K562 (cell line): ENCODE measurements around the gene WDR46. TPM values are rescaled to one million over a fixed set of nuclear protein-coding genes. Genes with fewer than 3 reads are reported as not detected.

Experiments
- ARID3B ChIP-seq: fragments of 250-450 bp; sonication (Bioruptor Pico); IDR thresholded peaks from 2 replicates; pipeline ENCODE4 v1.4.0; 2020; ENCODE audit warnings: borderline replicate concordance
- ASH1L ChIP-seq: fragments of 450-650 bp; IDR thresholded peaks from 2 replicates; pipeline ENCODE4 v1.6.1; 2018; ENCODE audit warnings: borderline replicate concordance, mild to moderate bottlenecking, low read depth; ENCODE audit not compliant: partially characterized antibody
- BMI1 ChIP-seq: fragments of 150-350 bp; IDR thresholded peaks from 2 replicates; pipeline ENCODE4 v1.6.1; 2014; ENCODE audit warnings: low read length
- CREM ChIP-seq: IDR thresholded peaks from 2 replicates; pipeline ENCODE4 v1.6.1; 2014; ENCODE audit warnings: antibody characterized with exemption, low read depth
- DPF2 ChIP-seq: fragments of 450-650 bp; IDR thresholded peaks from 2 replicates; pipeline ENCODE4 v1.6.1; 2016
- EGR1 ChIP-seq: fragments of 450-650 bp; conservative IDR thresholded peaks from 2 replicates; pipeline ENCODE4 v1.6.1; 2017; ENCODE audit warnings: mild to moderate bottlenecking
- GATAD2A ChIP-seq: fragments of 450-650 bp; IDR thresholded peaks from 2 replicates; pipeline ENCODE4 v1.6.1; 2017
- MCM2 ChIP-seq: fragments of 450-650 bp; IDR thresholded peaks from 2 replicates; pipeline ENCODE4 v1.6.1; 2017; ENCODE audit warnings: low read depth, mild to moderate bottlenecking
- MEIS2 ChIP-seq: fragments of 450-650 bp; IDR thresholded peaks from 2 replicates; pipeline ENCODE4 v1.6.1; 2014; ENCODE audit warnings: mild to moderate bottlenecking; ENCODE audit not compliant: partially characterized antibody
- PML ChIP-seq: IDR thresholded peaks from 2 replicates; pipeline ENCODE4 v1.6.1; 2012; ENCODE audit warnings: low read length, inconsistent platforms
- REST ChIP-seq, 2 experiments: fragments of 450-650 bp; formaldehyde crosslinking in 1 of 2; IDR thresholded peaks; 2 replicates each; pipeline versions ENCODE4 v1.4.0 to v1.6.1; 2014 to 2020; ENCODE audit warnings: mild to moderate bottlenecking in 2 of 2, borderline replicate concordance in 1 of 2, low read depth in 1 of 2
- RFX5 ChIP-seq: IDR thresholded peaks from 2 replicates; pipeline ENCODE4 v1.6.1; 2011; ENCODE audit warnings: low read depth, mild to moderate bottlenecking, improper control_type of control experiment, low read length
- TAF9B ChIP-seq: fragments of 450-650 bp; IDR thresholded peaks from 2 replicates; pipeline ENCODE4 v1.6.1; 2018; ENCODE audit warnings: mild to moderate bottlenecking; ENCODE audit not compliant: partially characterized antibody
- TCF3 ChIP-seq: sonication (generic); formaldehyde crosslinking; IDR thresholded peaks from 2 replicates; pipeline ENCODE4 v1.4.0; 2020; ENCODE audit warnings: mild to moderate bottlenecking, missing genetic modification reagents
- XRCC3 ChIP-seq: fragments of 450-650 bp; IDR thresholded peaks from 2 replicates; pipeline ENCODE4 v1.6.1; 2017; ENCODE audit warnings: mild to moderate bottlenecking, moderate library complexity
- ZFPM2 ChIP-seq: fragments of 250-450 bp; sonication (Bioruptor Pico); IDR thresholded peaks from 2 replicates; pipeline ENCODE4 v1.5.1; 2022; ENCODE audit warnings: mild to moderate bottlenecking
- ZNF311 ChIP-seq: fragments of 250-450 bp; sonication (Bioruptor Pico); IDR thresholded peaks from 2 replicates; pipeline ENCODE4 v1.4.0; 2020; ENCODE audit warnings: mild to moderate bottlenecking, moderate library complexity
- ZNF324 ChIP-seq: fragments of 250-450 bp; sonication (Bioruptor Pico); IDR thresholded peaks from 2 replicates; pipeline ENCODE4 v1.4.0; 2020; ENCODE audit warnings: mild to moderate bottlenecking
- ZNF764 ChIP-seq: fragments of 250-450 bp; sonication (Bioruptor Pico); IDR thresholded peaks from 2 replicates; pipeline ENCODE4 v1.4.0; 2020; ENCODE audit warnings: low read depth, mild to moderate bottlenecking, moderate library complexity
- polyA plus RNA-seq, 8 experiments: library from polyadenylated mRNA; depleted of rRNA in 4 of 8; stranded (reverse) in 5 of 8; unstranded in 3 of 8; fragments of >200 nt; fragmentation: Nextera tagmentation in 2 of 8; fragmentation: Illumina TruSeq in 1 of 8; extraction: Ambion mirVana in 2 of 8; extraction: Trizol in 1 of 8; gene quantifications; 2 replicates each; pipeline versions ENCODE4 v1.2.1 to v1.2.3, GENCODE V29; 2011 to 2014; ENCODE audit warnings: inconsistent platforms in 1 of 8, missing spikeins in 1 of 8
- total RNA-seq, 7 experiments: library from RNA; depleted of rRNA in 6 of 7; stranded (reverse); fragments of >200 nt in 6 of 7; fragmentation: Illumina TruSeq in 2 of 7; extraction: Trizol in 2 of 7; gene quantifications; 2 replicates each; pipeline versions ENCODE4 v1.2.1 to v1.2.3, GENCODE V29; 2011 to 2021; ENCODE audit warnings: low replicate concordance in 1 of 7

WDR46 gene
- total and polyA plus RNA-seq, 9 of the 15 experiments (the other 6 are each of a cell fraction or from before 2014, with no cell fraction given), result 8.9 to 146 (median 93.1) TPM

- TF ChIP-seq REST (IDR thresholded peaks at IDR 0.05; ENCODE audit: borderline replicate concordance) (peak; percentile 48; the same call in 1 of the 2 replicates), REST (CRISPR knock-in tag; IDR thresholded peaks at IDR 0.05; ENCODE audit: low read depth) (no peak), ZNF324 (CRISPR knock-in tag) (no peak), PML (no peak), ZNF311 (no peak), MEIS2 (peak; percentile 8), ARID3B (CRISPR knock-in tag) (no peak), ASH1L (no peak), TAF9B (no peak), XRCC3 (no peak), ZNF764 (CRISPR knock-in tag) (no peak), ZFPM2 (CRISPR knock-in tag) (no peak), CREM (peak; percentile 16; the same call in 1 of the 2 replicates), GATAD2A (no peak), BMI1 (no peak), RFX5 (no peak), TCF3 (CRISPR knock-in tag) (no peak; the same call in 1 of the 2 replicates), DPF2 (0 out of 2 replicates have a peak, but pooled peaks have one; percentile 21), EGR1 (peak; percentile 90), MCM2 (no peak)
These were observed 23.5 kb upstream of the WDR46 start (continued) for GRCh38 chr6:33312361-33313104.
